NCI-H2171 (cell line): ENCODE measurements around the gene CCDC117.
A peak's percentile ranks its signal among the peaks of the same experiment; 100 is the strongest.

Experiments used
- DNase-seq: peaks from one replicate; lab custom pipeline; 2025; lab: John Stamatoyannopoulos, UW

The CCDC117 gene

GRCh38 chr22:28769394-28770085 is 3.0 kb upstream of the CCDC117 start:
- no peak for DNase-seq

- DNase-seq: peak; percentile 79
These were observed 1.2 kb upstream of the CCDC117 start for GRCh38 chr22:28771195-28771791.

- DNase-seq: no peak
These were observed 969 bp downstream of the CCDC117 start for GRCh38 chr22:28773461-28773867.

- no peak for DNase-seq
These were observed 1.9 kb downstream of the CCDC117 start for GRCh38 chr22:28774378-28774777.

GRCh38 chr22:28779833-28780232 is 7.3 kb downstream of the CCDC117 start:
- DNase-seq: no peak

GRCh38 chr22:28780296-28780695 is 7.8 kb downstream of the CCDC117 start:
- DNase-seq: no peak

- DNase-seq: no peak
These were observed 11.5 kb downstream of the CCDC117 start for GRCh38 chr22:28783786-28784671.

- DNase-seq: peak; percentile 37
These were observed 16.1 kb downstream of the CCDC117 start for GRCh38 chr22:28788601-28789000.

GRCh38 chr22:28791124-28791523 is 18.6 kb downstream of the CCDC117 start:
- DNase-seq: no peak

- no peak for DNase-seq
These were observed 19.5 kb downstream of the CCDC117 start for GRCh38 chr22:28791841-28792490.

- no peak for DNase-seq
These were observed 20.2 kb downstream of the CCDC117 start for GRCh38 chr22:28792491-28793383.

GRCh38 chr22:28793976-28794584 is 21.6 kb downstream of the CCDC117 start:
- no peak for DNase-seq

- no peak for DNase-seq
These were observed 22.7 kb downstream of the CCDC117 start for GRCh38 chr22:28795071-28795693.

GRCh38 chr22:28795932-28796856 is 23.7 kb downstream of the CCDC117 start:
- no peak for DNase-seq

- DNase-seq: no peak
These were observed 26.5 kb downstream of the CCDC117 start for GRCh38 chr22:28798810-28799605.

GRCh38 chr22:28799606-28800307 is 27.3 kb downstream of the CCDC117 start:
- DNase-seq: no peak

GRCh38 chr22:28800308-28801041 is 28.0 kb downstream of the CCDC117 start, which contains the start of gene XBP1:
Gene XBP1 (minus strand): TSS chr22:28800569.
- peak; percentile 83 for DNase-seq
